Activated naive CD4-positive, alpha-beta T cell (primary cell): ENCODE results near the gene XYLT2.

Experiments used
- DNase-seq, 4 experiments: peaks; one replicate each; lab custom pipeline; 2025; lab: John Stamatoyannopoulos, UW

Gene XYLT2

DNA sequence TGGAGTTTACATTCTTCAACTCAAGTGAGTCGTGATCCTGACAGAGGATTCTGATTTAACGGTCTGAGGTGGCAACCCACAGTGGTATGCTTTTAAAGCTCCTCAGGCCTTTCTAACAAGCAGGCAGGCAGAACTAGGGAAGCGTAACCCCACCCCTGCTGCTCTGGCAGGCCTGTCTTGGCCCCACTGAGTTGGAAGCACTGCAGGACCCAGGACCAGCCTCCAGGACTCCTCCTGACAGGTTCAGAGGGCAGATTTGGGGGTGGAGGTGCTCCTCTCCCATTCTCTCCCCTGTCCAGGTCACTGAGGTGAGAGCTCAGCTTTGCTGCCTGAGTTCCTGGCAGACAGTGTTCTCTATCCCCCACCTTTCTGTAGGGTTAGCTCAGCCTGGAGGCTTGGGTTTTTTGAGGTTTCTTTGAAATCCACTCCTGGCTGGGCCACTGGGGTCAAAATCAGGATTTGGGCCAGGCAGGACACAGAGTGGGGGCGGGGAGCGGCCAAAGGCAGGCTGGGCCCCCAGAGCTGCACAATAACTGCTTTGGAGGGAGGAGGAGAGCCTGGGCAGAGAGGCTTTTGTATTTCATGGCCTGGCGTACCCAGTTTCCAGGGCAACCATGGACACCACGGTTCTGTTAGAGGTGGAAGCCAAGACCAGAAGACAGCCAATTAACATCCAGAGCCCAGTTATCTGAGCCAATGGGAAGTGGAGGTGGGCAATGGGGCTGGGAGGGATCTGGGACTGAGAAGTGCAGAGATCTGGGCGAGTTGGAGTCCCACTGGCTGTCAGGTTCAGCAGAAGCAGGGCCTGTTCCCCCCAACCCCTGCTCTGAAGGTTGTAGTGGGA, 17.5 kb downstream of the XYLT2 start:
- DNase-seq: no peak

DNA sequence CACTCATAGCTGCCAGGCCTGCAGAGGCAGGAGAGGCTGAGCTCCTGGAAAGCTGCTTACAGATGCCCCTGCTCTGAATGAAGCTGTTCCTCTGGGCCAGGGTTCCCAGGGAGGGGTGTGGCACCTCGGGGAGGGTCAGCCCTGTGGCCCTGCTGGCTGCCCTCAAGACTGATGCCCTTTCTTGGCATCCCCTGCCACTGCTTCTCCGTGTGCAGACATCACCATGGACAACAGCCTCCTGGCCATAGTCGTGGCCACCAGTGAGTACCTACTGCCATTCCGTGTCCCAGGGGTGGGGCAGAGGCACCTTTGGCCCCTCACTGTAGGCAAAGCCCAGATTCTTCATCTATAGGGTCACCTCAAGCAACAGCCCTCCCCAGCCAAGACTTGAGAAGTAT, 18.1 kb downstream of the XYLT2 start:
- no peak for DNase-seq

DNA sequence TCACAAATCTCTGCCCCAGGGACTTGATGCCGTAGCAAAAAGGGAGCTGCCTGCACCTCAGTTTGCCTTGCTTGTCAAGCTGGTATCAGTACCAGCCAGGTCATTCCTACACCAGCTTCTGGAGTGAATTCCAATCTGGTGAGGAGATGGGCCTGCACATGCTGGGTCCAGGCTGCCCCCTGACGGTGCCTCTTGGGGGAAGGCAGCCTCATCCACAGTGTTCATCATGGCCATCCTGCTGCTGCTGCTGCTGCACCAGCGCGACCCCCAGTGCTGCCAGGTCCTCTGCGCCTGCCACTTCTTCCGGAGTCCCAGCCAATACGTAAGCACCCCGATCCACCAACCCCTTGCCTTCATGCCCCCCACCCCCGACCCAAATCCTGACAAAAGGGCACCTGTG, 18.8 kb downstream of the XYLT2 start:
- no peak for DNase-seq

DNA sequence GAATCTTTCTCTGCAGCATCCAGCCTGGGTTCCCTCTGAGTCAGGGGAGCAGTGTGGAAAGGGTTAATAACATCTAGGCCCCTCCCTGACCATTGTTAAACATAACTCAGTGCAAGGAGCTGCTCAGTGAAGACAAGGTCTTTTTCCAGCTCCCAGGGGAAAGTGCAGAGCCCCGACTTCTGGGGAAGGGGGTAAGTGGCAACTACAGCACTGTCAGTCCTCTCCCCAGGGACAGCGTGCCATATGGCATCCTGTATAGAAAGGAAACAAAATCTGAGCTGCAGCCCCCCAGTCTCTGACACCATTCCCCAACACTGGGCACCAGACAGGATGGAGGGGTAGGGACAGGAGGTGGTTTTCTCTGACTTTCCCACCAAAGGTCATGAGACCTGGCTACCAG, 19.2 kb downstream of the XYLT2 start:
- no peak for DNase-seq

DNA sequence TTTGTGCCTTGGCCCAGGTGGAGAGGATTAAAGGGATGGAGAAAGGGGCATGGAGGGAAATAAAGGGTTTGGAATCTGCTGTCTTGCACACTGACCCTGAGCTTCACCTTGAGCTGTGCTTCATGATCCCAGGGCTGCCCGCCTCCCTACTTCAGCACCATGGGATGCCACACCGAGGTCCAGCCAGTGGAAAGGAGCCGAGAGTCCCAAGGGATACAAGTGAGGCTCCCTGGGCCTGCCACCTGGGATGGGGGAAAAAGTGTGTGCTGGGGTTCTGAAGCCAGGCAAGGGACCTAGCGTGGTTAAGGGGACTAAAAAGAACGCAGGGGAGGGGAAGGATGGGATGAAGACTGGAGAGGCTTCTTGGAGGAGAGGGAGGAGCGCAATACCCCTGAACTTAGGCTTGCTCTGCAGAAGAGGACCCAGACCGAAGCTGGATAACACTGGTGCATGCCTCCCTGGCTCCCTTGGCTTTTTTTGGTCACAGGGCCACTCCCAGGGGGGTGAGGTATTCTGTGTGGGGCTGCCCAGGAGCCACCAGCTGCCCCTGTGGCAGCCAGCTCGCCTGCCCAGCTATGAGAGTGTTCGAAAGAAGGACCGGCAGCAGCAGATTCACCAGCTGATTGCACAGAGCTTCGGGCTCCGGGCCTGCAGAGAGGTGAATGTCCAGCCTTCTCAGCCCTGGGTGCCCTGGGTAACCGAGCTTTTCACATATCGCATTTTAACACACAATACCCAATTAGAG, 19.9 kb downstream of the XYLT2 start:
- no peak for DNase-seq

DNA sequence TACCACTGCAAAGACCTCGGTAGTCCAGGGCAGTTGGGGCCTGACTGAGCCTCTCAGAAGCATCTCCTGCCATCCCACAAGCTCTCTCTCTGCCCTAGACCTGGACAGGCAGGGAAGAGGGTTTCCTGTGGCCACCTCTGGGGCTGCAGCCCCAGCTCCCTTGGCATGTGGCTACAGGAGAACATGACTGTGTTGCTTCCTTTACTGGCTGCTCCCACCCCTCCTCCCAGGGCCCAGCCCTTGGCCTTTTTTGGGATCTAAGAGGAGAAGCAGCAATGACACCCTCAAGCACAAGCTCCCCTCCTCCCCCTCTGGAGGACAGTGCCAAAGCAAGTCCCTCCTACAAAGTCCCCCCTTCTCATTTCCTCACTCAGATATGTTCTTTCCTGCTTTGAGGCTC, 21.5 kb downstream of the XYLT2 start:
- no peak for DNase-seq

DNA sequence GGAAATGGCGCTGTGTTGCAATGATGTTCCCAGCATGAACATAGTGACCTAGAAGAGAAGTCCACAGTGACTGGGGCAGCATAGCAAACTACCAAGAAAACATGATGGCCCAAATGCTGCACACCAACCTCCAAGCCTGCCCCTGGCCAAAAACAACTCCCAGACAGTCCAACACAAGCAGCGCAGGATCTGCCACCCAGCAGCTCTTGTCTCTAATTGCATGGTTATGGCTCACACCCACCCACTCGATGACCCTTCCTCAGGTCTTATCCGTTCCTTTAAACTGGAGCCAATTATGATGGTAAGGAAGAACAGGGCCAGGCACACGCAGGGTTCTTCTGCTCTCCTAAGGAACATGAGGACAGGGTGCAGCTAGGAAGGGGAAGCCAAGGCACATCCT, 24.1 kb downstream of the XYLT2 start:
- no peak for DNase-seq

DNA sequence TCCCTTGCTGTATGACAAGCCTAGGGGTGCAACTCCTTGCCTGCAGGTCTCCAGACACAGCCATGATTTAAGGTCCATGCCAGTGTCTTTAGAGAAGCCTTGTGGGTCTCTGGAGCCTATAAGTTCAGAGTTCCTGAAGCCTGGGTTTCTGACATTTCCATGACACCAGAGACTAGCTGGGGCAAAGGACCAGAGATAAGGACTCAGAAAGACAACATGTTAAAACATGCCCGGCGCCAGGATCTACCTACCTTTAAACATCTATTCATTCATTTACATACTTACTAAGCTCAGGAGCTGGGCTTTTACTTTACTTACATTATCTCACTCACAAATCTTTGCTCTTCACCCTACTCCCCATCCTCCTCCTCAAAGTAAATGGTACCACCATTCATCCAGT, 25.6 kb downstream of the XYLT2 start:
- no peak for DNase-seq

DNA sequence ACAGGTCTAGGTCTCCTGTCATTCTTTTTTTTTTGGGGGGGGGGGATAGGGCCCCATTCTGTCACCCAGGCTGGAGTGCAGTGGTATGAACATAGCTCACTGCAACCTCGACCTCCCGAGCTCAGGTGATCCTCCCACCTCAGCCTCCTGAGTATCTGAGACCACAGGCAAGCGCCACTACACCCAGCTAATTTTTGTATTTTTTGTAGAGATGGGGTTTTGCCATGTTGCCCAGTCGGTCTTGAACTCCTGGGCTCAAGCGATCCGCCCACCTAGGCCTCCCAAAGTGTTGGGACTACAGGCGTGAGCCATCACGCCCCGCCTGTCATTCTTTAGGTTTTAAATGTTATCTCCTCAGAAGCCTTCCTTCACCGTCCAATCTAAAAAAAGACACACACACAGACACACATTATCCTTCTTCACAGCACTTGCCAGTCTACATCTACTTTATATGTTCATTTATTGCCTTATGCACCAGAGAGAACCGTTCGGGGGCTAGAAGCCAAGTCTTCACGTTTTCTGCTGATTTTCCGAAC, 26.4 kb downstream of the XYLT2 start:
- DNase-seq: no peak

DNA sequence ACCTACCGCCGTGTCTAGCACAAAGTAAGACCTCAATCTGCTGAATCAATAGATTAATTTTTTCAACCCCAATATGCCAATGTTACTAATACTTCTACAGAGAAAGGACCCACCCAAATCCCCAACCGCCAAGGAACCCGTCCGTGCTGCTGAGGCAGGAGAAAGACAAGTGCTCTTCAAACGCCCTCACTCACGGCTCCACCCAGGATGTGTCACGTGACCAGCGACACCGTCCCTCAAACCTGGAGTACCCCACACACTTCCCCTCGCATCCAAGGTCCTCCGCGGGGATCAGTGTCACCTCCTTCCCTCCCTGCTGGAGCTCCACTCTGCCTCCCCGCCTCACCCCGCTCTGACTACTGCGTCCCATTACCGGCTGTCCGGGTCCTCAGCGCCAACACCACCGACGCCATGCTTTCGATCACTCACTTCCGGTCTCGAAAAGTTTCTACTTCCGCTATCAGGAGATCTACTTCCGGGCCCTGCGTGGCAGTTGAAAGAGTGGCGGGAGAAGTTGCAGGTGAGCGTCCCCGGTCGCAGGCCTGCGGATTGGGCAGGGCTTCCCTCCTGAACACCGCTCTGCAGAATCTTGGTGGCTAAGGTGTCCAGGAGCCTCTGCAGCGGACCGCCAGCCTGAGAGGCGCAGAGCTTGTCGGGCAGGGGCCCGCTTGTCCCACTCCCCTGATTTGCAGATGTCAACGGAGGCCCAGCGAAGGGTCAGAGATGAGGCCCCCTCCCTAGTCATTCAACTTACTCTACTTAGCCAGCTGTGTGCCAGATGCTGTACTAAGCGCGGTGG, 27.0 kb downstream of the XYLT2 start, which contains the start of the genes EME1 and MRPL27:
Gene EME1, plus strand, starts transcription at position 472 of the 799 bp plus-strand sequence. CDS start 1,980 bp downstream, outside the sequence.
Gene MRPL27, minus strand, starts transcription at position 427 of the 799 bp plus-strand sequence. Its CDS starts 14 bp downstream, at position 413.
- DNase-seq: peak; percentile 66 to 79 (median 72)

DNA sequence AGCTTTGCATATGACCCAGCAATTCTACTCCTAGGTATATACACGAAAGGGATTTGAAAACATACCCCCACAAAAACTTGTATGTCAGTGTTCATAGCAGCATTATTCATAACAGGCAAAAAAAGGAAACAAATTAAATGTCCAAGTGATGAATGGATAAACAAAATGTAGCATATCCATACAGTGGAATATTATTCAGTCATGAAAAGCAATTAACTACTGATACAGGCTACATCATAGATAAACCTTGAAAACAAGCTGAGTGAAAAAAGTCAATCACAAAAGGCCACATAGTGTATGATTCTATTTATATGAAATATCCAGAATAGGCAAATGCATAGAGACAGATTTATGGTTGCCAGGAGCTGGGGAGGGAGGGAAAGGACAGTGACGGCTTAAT, 27.8 kb downstream of the XYLT2 start:
- no peak for DNase-seq

DNA sequence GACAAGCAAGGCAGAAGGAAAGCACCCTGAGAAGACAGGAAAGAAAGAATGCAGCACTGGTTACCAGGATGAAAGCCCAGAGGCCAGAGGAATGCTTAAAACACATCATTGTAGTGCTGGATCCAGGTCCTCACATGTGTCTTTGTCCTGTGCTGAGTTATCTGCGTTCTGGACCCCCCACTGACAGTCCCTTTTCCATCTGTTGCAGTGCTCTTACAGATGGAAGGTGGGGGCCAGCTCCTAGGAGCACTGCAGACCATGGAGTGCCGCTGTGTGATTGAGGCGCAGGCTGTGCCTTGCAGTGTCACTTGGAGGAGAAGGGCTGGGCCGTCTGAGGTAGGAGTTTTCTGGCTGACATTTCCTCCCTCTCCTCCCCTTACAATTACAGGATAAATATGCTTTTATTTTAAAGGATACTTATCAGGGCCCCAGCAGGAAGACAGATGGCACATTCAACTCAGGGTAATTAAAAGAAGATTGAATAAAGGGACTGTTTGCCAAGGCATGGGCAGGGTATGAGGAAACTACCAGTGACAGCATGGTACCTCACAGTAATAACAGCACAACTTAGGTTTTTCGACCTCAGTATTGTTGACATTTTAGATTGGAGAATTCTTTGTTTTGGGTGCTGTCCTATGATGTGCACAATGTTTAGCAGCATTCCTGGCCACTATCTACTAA, 30.1 kb downstream of the XYLT2 start:
- DNase-seq: no peak

DNA sequence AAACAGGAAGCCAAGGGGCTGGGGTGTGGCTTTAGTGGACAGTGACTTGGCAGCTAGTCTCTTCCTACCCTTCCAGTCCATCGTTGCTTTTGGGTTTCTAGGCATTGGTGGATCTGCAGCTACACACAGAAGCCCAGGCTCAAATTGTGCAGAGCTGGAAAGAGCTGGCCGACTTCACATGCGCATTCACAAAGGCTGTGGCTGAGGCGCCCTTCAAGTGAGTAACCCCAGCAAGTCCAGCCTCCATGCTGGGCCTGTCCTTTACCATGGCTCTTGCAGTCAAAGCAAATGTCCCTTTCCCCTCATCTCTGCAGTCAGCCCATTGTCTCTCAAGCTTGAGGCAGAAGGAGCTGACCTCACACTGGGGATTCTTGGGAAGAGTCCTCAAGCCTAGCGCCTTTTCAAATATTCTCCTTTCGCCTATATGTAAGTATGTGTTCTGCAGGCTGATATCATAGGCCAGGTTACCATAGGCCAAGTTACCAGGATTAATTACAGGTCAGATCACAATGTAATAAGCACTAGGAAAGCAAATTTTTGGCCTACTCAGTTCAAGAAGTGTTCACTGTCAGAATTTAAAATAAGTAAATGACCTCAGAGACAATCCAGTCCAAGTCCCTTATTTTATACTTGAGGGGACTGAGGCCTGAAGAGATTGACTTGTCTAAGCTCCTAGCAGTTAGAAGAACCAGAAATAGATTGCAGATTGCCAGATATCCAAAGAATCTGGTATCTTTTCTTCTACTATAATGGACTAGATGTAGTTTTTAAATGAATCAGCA, 33.6 kb downstream of the XYLT2 start:
- no peak for DNase-seq

DNA sequence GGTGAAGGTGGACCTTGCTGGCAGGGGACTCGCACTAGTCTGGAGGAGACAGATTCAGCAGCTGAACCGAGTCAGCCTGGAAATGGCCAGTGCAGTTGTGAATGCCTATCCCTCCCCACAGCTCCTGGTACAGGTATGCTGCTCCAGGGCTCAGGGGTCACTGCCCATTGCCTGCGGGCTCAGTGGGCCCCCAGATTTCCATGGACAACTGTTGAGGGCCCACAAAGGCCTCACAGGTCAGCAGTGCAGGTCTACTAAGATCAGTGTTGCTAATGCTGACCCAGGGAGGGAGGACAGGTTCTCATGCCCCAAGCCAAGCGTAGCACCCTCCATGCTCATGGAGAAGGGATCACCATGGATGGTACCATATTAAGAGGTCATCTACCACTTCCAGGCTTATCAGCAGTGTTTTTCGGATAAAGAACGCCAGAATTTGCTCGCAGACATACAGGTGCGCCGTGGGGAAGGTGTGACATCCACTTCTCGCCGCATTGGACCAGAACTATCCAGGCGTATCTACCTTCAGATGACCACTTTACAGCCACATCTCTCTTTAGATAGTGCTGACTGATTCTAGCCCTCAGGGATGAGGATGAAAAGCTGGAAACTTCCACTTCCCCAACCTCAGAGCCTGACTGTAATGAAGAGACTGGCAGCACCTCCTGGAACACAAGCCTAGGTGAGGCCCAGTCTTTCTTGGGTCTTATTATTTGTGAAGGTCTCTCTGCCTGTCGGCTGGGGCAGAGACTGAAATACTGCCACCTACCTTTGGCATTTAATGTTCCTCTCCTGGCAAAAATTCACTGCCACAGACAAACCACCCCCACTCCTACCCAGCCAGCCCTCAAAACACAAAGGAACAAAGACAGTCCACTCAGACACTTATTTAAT, 34.7 kb downstream of the XYLT2 start:
- no peak for DNase-seq

DNA sequence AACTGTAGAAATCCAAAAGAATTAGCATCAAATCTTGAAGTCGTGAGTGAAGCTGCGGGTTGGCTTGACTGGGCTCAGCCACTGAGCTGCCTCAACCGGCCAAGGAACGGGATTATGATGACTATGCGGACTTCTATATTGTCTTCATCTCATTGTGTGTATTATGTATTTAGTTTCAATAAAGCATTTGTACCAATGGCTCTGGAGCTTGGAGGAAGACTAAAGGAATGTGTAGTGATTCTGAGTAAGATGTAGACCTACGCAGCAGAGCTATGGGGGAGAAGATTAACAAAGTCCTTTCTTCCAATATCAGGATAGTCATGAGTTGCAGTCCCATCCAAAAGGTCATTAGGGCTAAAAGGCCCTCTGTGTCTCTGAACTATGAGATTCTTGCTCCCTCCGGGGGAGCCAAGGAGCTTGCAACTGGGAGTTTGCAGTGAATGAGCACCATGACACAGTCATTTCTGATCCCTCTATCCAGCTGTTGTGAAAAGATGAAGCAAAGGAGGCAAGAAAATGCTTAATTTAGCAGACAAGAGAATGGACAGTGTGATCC, 35.4 kb downstream of the XYLT2 start:
- DNase-seq: no peak

DNA sequence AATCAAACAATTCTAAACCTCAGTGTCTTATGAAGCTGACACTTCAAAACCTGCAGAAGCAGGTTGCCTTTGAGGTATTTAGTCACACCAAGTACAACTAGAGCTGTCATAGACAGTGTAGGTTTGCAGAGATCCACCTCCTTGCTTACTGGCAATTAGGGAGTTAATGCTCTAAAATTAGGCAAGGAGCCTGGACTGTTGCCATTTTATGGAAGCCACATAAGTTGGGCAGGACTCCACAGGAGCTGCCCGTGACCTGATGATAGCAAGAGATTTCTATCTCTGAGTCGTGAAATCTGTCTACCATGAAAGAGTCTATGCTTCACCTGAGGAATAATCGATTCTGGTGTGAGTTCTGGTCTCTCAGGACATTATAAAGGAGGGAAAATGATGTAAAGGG, 36.0 kb downstream of the XYLT2 start:
- no peak for DNase-seq

DNA sequence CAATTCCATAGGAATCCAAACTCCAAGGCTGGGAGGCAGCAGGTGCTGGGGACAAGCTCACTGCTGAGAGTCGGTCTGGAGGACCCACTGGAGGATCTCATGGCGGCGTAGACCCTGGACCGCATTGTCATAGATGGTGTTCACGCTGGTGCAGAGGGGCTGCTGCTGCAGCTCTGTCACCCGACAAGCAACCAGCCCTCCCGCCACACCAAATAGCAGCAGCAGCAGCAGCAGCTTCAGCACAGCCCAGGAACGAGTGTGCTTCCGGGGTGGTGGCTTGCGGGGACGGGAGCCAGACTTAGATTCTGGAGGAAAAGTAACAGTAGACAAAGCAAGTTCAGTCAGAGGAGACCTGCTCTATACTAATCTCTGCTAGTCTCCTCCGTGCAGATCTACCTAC, 37.0 kb downstream of the XYLT2 start:
- DNase-seq: no peak

DNA sequence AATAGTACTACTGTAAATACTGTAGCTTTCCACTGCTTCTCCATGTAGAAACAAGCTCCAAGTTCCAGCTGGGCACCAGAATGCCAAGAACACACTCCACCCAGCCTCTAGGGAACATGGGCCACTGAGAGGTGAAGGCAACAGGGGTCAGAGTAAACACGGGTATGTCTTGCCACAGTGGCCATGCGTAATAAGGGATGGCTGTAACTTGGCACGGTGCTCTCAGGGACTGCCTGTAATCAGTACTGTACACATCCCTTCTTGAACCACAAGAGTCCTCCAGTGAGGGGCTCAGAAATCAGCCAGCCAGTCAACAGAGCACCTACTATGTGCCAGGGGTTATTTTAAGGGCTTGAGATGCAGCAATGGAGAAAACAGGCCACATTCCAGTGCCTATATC, 40.6 kb downstream of the XYLT2 start:
- DNase-seq: no peak

DNA sequence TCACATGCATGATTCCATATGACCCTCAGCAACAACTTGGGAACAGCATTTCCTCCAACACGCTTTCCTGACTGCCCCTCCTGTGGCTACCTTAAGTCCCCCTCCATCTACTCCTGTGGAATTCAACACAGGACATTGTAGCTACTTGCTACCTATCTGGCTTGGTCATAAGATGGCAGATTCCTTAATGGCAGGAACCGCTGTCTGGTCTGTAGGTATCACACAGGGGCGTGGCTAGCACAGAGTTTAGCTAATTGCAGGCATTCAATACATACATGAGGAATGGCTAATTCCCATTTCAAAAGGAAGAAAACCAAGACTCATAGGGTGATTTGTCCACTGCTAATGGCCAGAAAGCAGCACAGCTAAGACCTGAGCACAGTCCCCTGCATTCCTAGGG, 42.8 kb downstream of the XYLT2 start:
- no peak for DNase-seq
